GM11168 (cell line): ENCODE data around the gene ATP5F1E.
"Not testable (repeated sequence)": the region's sequence is repeated elsewhere in the genome, so short reads cannot be mapped to it uniquely, and the experiment has no call there.

Experiments used
- in situ Hi-C: fragments of 300-500 bp; cut with MboI; formaldehyde crosslinking; loops from one replicate; pipeline ENCODE4 v1.12.0; 2022; ENCODE audit warnings: low sequenced_read_pairs; ENCODE audit not compliant: unreplicated experiment

Gene ATP5F1E

DNA sequence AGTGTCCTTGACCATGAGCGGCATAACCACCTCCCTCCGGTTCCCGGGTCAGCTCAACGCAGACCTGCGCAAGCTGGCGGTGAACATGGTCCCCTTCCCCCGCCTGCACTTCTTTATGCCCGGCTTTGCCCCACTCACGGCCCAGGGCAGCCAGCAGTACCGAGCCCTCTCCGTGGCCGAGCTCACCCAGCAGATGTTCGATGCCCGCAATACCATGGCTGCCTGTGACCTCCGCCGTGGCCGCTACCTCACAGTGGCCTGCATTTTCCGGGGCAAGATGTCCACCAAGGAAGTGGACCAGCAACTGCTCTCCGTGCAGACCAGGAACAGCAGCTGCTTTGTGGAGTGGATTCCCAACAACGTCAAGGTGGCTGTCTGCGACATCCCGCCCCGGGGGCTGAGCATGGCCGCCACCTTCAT is 8.0 kb downstream of the ATP5F1E start:
- in situ Hi-C loops: no loop called here

DNA sequence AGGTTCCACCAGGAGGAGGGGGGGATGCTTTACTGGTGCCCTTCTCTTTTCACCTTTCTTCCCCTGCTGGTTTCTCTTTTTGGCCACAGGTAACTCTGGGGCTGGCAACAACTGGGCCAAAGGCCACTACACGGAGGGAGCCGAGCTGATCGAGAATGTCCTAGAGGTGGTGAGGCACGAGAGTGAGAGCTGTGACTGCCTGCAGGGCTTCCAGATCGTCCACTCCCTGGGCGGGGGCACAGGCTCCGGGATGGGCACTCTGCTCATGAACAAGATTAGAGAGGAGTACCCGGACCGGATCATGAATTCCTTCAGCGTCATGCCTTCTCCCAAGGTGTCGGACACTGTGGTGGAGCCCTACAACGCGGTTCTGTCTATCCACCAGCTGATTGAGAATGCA is 8.5 kb downstream of the ATP5F1E start:
- in situ Hi-C loops: no loop called here

DNA sequence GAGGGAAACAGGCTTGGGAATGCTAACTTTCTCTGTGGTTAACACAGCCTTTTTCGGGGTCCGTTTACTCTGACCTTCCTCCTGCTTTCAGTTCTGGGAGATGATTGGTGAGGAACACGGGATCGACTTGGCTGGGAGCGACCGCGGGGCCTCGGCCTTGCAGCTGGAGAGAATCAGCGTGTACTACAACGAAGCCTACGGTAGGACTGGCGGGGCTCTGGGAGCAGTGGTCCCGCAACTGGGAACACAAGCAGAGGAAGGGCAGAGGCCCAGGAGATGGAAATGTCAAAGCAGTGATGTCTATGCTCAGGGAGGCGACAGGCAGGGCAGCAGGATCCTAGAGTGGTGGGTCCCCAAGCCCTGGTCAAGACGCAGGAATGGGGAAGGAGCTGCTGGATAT is 9.4 kb downstream of the ATP5F1E start:
- in situ Hi-C loops: no loop called here

DNA sequence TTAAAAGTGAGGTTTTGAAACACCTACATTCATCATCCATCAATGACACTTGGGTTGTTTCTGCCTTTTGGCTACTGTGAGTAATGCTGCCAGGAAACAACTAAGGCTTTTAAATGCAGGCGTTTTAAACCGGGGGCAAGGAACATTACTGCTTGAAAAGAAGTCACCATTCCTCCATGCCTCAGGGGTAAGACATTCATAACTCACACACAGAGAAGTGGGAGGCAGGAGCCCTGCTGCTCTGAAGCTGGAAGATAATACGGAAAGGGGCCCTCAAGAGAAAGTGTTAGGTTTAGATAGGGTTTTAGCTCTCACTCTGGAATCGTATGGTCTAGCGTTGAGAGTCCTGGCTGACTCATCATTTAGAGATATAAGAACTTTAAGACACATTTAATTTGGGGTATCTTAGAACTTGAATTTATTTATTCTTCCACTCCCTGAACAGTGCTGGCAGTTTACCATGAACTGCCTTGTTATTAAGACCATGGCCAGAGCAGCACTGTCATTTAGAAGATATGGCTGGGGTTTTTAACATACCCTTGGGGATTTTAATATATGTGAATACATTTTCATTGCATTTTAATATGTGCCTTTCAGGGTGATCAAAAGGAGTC is 11.1 kb downstream of the ATP5F1E start:
- in situ Hi-C loops: no loop called here

DNA sequence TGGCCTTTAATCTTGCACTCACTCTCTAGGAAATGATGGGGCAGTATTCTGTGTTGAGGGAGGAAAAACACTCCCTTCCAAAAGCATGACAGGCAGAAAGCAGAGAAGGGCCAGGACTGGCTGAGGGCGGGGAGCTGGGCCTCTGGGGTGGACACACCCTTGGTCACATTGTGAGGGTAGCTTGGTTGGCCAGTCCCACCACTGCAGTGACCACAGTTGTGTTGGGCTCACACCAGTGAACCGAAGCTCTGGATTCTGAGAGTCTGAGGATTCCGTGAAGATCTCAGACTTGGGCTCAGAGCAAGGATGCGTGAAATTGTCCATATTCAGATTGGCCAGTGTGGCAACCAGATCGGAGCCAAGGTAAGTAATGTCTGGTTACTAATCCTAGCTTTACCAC is 12.9 kb downstream of the ATP5F1E start, which contains the start of gene TUBB1:
TSS of gene TUBB1 (plus strand) at position 213 of the 400 bp plus-strand sequence. CDS start at position 307, 94 bp downstream.
- in situ Hi-C loops: no loop called here

DNA sequence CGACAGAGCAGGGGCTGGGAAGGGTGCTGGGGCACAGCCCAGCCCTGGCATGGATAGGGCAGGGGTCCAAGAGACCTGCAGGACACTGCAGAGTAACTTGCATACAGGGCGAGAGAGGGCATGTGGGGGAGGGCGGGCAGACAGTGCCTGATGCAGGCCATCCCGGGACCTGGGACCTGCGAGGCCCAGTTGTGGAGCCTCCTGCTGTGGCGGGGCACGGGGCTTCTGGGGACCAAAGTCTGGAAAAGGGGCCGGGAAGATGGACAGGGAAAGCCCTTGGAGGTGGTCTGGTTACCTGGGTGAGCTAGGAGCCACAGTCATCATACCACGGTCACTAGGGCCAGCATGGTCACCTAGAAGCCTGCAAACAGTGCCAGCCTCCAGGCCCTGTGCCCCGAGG is 13.3 kb downstream of the ATP5F1E start:
- in situ Hi-C loops: no loop called here

DNA sequence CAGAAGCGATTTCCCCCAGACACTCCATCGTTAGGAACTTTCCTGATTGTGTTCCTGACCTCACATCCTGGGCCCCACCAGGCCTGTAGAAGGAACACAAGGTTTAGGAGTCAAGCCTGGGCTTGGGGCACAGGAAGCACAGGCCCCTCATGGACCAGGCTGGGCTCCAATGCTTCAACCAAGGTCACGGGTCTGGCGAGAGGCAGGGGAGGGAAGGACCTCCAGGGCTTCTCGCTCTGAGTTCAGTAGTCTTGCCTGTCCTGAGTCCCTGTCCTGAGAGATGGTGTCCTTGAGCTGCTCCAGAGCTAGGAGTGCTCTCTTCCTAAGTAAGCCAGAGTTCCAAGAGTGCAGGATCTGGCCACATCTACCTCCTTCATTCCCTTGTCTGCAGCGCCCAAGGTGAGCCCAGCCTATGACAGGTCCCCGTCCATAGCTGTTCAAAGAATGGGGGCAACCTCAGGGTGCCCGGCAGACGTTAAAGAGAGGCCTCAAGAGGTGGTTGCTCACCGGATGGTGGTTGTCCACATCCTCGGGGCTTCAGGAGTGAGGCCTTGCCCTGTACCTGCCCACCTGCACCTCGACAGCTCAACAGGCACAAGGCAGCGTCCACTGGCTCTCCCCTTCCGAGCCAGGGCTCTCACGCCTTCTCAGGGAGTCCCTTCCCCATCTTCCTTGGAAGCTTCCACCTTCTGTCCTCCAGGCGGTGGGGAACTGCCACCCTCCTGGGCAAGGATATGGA is 14.5 kb downstream of the ATP5F1E start:
- in situ Hi-C loops: no loop called here

DNA sequence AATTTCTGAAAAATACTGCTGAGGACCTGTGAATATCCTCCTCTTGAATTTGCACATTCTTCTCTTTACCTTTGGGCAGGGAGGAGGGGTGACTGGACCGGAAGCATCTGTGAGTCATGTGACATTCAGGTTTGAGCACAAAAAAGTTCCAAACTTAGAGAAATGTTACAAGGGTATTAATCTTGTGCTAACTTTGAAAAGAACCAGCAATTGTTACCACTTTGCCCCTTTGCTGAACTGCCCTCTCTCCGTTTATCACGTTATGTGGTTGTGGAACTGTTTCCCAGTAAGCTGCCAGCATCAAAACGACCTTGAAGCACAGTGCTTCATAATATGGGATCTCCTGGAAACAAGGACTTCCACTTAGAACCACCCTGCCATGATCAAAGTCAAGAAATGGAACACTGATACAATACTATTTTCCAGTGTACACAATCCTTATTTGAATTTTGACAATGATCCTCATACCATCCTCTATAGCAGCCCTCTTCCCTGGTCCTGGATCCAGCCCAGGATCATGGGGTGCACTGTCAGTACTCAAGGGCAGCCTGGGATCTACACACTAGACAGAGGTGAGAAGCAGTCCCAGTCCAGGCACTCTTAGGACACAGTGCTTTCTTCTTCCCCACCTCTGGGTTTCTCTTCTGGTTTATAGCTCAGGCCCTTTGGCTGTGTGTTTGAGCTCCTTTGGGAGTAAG is 15.2 kb downstream of the ATP5F1E start:
- in situ Hi-C loops: no loop called here

DNA sequence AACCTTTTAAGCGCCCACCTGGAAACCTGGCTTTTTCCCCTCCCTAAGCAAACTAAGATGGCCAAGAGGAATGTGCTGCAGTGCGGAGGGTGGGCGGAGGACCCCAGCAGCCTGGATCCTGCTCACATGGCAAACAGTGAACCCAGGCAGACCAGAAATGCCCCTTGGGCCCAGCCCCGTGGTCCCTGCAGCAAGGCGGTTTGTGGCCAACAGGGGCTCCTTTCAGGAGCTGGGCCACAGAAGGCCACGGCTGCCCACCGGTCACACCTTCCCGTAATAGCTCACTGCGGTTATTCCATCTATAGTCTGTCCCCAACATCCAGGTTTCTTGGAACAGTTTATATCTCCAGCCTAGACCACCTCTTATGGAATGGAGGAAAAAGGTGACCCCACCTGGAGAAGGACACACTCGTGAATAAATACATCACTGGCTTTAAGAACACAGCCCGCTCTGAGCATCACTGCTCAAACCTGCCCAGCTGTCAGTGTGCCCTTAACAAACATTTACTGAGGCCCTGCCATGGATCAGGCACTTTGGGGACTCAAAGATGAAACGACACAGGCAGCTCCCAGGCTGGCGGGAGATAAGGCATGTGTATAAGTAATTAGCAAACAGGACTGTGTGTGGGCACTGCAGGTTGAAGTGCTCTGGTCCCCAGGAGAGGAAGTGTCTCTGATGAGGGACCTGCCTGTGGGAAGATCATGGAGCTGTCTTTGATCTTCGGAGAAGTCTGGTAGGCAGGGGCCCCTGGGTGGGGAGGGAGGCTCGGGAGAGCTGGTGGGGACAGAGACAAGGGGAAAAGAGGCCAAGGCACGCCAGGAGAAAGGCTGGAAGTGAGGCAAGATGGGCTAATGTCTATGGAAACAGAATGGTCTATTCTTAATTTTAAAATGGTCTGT is 16.1 kb downstream of the ATP5F1E start:
- in situ Hi-C loops: no loop called here

DNA sequence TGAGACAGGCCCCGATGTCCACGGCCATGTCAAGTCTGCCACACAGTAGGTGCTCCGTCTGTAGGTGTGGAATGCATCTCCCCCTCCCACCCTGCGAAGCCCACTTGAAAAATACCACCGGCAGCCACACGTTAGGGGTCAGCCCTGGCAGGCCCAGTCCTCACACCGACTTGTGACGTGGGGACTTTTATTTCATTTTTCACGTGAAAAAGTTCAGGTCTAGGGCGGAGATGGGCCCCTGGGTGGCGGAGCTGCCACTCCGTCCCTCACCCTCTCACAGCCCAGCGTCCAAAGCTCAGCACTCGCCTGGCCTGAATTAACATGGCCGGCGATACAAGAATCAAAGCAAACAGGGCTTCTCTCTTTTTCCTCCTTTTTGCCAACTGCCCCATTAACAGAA is 16.7 kb downstream of the ATP5F1E start:
- in situ Hi-C loops: no loop called here

DNA sequence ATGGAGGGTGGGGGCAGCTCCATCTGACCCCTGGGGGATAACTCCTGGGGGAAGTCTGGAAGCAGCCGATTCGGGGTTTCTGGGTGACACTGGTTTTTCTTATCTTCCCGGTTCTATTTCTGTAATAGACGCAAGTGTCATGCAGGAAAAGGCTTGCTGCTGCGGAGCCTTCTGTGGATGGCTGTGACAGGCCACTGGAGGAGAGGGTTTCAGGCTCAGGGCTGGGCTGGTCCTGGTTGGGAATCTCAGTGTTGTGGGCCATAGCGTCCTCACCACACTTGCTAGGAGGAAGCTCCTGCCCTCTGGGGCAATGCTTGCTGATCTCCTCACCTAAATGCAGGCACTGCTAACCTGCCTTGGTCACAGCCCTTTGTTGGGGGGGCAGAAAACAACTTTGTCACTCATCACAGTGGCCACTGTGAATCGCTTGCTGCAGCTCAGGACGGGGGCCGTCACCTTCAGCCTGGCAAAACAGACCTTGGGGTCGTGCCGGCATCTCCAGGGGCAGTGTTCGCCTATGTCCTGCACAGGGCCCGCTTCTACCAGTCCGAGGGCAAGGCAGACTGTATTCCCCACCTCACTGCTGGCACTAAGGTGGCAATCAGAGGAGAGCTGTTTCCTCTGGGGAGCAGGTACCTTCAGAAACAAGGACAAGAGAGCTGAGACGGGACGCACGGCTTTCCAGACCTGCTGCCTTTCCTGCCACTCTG is 17.3 kb downstream of the ATP5F1E start:
- in situ Hi-C loops: no loop called here

DNA sequence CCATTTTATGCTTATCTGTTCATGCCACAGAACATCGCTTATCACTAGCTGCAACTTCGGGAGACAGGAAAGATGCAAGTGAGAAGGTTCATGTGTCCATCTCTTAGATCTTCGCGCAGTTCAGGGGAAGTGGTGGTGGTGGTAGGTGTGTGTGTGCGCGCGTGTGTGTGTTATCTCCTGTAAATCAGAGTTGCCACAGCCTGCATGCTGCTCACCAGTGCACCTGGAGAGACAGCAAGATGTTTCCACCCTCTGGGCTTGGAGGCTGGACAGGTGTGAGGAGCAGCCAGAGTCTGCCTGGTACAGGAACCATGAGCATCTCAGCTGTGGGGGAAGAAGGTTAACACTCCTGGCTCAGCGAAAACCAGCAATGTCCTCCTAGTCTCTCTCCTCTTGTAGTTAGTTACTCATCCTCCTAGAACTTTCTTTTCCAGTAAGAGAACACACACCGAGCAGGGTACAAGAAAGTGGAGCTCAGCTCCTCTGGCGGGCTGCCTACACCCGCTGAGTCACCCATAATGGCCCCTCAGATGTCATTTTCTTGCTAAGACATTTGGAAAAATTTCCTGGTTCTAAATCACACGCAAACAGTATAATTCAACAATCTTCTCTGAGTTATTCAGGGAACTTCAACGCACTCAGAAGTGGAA is 18.1 kb downstream of the ATP5F1E start:
- in situ Hi-C loops: no loop called here

DNA sequence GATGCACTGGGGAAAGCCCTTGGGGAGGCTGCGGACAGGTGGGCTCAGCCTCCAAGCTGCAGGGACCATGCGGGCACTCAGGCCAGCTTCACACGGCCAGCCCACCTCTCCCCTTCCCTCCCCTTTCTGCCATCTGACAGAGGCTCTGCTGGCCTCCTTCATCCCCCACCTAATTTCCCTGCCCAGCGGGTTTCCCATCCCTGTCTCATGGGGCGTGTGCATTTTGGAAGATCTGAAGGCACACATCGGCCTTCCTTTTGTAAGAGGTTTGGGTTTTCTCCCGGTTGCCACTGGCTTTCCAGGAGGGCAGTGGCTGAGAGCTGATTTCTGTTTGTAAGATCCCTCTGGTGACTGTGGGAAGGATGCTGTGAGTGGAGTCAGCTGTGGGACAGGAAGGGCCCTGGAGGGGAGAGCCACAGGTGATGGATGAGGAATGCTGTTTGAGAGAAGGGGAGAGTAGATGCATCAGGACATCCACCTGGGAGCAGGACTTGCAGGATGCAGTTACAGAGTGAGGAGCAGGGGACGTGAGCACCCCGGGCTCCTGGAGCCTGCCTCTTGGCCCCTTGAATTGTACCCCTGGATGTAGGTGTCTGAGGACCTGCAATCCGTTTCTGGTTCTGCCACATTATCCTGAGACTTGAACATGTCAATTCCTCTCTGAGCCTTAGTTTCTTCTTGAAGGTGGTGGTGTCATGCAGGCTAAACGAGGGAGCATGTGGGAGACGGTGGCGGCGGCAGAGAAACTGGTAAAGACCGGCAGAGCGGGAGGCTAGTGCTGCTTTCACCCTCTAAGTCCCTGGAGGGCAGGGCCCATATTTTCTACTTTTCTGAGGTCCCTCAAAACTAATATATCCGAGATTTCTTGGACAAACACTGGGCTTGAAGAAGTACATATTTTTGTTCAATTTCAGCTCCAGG is 18.8 kb downstream of the ATP5F1E start:
- in situ Hi-C loops: no loop called here

DNA sequence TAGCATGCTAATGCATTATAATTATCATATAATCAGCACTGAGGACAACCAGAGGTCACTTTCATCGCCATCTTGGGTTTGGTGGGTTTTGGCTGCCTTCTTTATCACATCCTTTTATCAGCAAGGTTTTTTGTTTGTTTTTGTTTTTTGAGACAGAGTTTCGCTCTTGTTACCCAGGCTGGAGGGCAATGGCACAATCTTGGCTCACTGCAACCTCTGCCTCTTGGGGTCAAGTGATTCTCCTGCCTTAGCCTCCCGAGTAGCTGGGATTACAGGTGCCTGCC is 20.3 kb downstream of the ATP5F1E start:
- in situ Hi-C loops: not testable (repeated sequence)

DNA sequence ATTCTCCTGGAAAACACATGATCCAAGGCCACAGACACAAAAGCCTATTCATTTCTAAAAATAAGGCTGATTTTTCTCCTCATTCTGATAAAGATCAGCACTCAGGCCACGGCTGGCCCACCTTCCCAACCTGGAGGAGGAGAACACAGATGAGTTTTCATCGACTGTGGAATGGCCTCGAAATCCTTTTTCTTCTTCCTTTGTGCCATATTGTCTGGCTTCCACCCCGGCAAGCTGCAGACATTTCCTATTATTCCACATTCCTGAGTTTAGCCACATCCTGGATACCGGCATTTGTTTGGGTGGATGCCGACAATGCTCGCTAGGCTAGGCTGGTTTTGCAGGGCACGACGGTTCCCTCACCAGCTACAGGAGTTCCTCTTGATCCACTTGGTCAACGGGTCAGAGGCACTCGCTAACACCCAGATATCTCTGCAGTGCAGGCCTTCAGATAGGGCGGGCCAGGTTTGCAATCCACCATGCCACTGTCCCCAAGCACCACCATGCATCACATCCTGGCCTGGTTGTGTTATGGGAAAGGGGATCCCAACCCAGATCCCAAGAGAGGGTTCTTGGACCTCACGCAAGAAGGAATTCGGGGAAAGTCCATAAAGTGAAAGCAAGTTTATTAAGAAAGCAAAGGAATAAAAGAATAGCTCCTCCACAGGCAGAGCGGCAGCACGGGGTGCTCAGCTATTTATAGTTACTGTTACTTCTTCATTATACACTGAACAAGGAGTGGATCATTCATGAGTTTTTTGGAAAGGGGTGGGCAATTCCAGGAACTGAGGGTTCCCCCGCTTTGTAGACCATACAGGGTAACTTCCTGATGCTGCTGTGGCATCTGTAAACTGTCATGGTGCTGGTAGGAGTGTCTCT is 20.9 kb downstream of the ATP5F1E start:
- in situ Hi-C loops: no loop called here

DNA sequence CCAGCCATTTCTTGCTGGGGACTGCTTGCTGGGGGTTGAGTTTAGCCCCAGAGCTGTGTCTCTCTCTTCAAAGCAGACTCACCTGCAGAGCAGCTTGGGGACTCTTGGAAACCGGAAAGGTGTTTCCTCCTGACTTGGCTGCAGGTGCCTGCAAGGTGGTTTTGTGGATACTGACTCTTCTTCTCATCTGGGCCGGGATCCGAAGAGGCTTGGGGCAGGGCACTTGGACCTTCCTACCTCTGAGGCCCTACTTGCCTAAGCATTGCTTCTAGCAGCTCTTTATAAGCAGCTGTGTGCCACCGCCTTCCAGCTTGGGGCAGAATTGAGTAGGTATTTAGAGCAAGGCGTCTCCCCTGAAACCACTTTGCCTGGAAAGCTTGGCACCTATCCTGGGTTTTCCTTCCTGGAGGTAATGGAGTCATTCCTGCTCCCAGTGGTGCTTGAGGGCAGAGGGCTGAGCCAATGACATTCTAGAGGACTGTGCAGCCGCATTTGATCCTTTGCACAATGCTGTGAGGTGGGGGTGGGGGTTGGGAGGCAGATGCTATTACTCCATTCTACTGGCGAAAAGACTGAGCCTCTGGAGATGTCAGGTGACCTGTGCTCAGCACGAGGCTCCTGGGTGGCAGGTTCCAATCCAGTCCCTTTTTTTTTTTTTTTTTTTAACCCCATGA is 21.7 kb downstream of the ATP5F1E start:
- in situ Hi-C loops: no loop called here
